CD4-positive, CD25-positive, alpha-beta regulatory T cell (primary cell): ENCODE results near the gene MAPK8. TPM values are rescaled to one million over a fixed set of nuclear protein-coding genes. Genes with fewer than 3 reads are reported as not detected.
A peak's percentile ranks its signal among the peaks of the same experiment; 100 is the strongest.

Experiments
- ATAC-seq, 2 donors: fragments of 150-1000 bp; cut with Tn5 transposase; one replicate each; pipeline ENCODE4 v1.10.0; 2021; ENCODE audit warnings: low read depth in 2 of 2, moderate number of reproducible peaks in 2 of 2, moderate library complexity in 1 of 2
- DNase-seq, 3 donors: peaks; one replicate each; pipeline versions ENCODE4 v3.0.0 to v3.0.0-alpha.2; 2012 to 2022; ENCODE audit warnings: mixed read lengths in 1 of 3
- H3K27ac ChIP-seq: one replicate; pipeline ENCODE4 v1.7.0; 2013; ENCODE audit warnings: mild to moderate bottlenecking, low read length; ENCODE audit not compliant: insufficient read depth, poor library complexity, severe bottlenecking
- H3K27me3 ChIP-seq: one replicate; pipeline ENCODE4 v1.7.0; 2013; ENCODE audit warnings: low read length; ENCODE audit not compliant: control insufficient read depth, insufficient read depth
- H3K36me3 ChIP-seq: one replicate; pipeline ENCODE4 v1.7.0; 2013; ENCODE audit warnings: mild to moderate bottlenecking, low read length, moderate library complexity; ENCODE audit not compliant: control insufficient read depth, insufficient read depth
- H3K4me1 ChIP-seq: 2 replicates; pipeline ENCODE4 v1.7.0; 2013; ENCODE audit warnings: mild to moderate bottlenecking, low read length; ENCODE audit not compliant: insufficient read depth, control insufficient read depth, poor library complexity, severe bottlenecking
- H3K4me3 ChIP-seq: one replicate; pipeline ENCODE4 v1.7.0; 2013; ENCODE audit warnings: low read depth, mild to moderate bottlenecking, low read length, moderate library complexity
- H3K9me3 ChIP-seq, 2 experiments: 1 replicate in 1 of 2; 2 replicates in 1 of 2; pipeline ENCODE4 v1.7.0; 2013; ENCODE audit warnings: low read length in 2 of 2, mild to moderate bottlenecking in 1 of 2, moderate library complexity in 1 of 2; ENCODE audit not compliant: control insufficient read depth in 2 of 2
- H3K27ac Mint-ChIP-seq, 3 donors: one replicate each; pipeline ENCODE4 v1.8.0; 2020 to 2022; ENCODE audit warnings: mild to moderate bottlenecking in 3 of 3, mixed read lengths in 3 of 3, moderate library complexity in 2 of 3
- H3K27me3 Mint-ChIP-seq: one replicate; pipeline ENCODE4 v1.8.0; 2022; ENCODE audit warnings: mild to moderate bottlenecking, mixed read lengths
- H3K36me3 Mint-ChIP-seq: one replicate; pipeline ENCODE4 v1.8.0; 2020; ENCODE audit warnings: mixed read lengths
- H3K4me1 Mint-ChIP-seq, 4 donors: one replicate each; pipeline ENCODE4 v1.8.0; 2020 to 2022; ENCODE audit warnings: mixed read lengths in 4 of 4, mild to moderate bottlenecking in 1 of 4
- H3K4me3 Mint-ChIP-seq, 4 donors: one replicate each; pipeline ENCODE4 v1.8.0; 2020 to 2022; ENCODE audit warnings: mild to moderate bottlenecking in 4 of 4, mixed read lengths in 4 of 4, moderate library complexity in 3 of 4
- H3K9me3 Mint-ChIP-seq, 7 donors: one replicate each; pipeline ENCODE4 v1.8.0; 2020 to 2022; ENCODE audit warnings: mixed read lengths in 7 of 7, mild to moderate bottlenecking in 3 of 7, moderate library complexity in 2 of 7
- polyA plus RNA-seq, 4 donors: library from polyadenylated mRNA; unstranded; fragments of 300-500 nt; fragmentation: Illumina TruSeq; gene quantifications; one replicate each; pipeline ENCODE4 v1.2.3, GENCODE V29; 2021
- total RNA-seq: library from RNA; stranded (reverse); gene quantifications from one replicate; pipeline ENCODE4 v1.2.3, GENCODE V29; 2022

Gene MAPK8
- total and polyA plus RNA-seq, 5 donors from 2014 or later: 19.8 to 34.5 (median 22.9) TPM

DNA sequence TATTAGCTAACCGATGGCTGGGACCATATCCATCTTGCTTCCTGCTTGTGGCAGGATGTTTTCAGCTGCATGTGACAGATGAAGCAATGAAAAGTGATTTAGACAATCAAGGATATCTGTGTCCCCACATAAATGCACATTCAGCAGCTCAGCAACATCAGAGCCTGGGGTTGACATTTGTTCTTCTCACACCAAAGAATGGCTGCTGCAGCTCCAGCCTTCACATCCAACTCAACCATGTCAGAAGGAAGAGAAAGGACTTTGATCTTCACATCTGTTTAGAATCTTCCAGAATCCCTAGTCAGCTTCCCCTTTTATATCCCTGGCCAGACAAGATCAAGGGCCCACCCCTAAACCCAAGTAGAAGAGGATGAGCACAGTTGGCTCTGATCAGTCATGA, 20.1 kb upstream of the MAPK8 start:
- Histone ChIP-seq H3K27ac (no peak overlapping the region), H3K4me3 (no peak overlapping the region), H3K36me3 (no peaks in the 10 kb centered on the region), H3K9me3 (peaks cover 0 to 6% of the 10 kb centered on the region in 2 experiments), H3K4me1 (no peaks in the 10 kb centered on the region), H3K27me3 (peaks cover 3% of the 10 kb centered on the region)
- Mint-ChIP-seq H3K27me3 (peaks cover 10% of the 10 kb centered on the region), H3K9me3 (peaks cover 0 to 9% (median 2%) of the 10 kb centered on the region in 7 donors), H3K4me1 (peaks cover 0 to 17% (median 3%) of the 10 kb centered on the region in 4 donors), H3K36me3 (peaks cover 6% of the 10 kb centered on the region), H3K27ac (no peak overlapping the region), H3K4me3 (no peak overlapping the region)
- DNase-seq (no peak), ATAC-seq (no peak)

DNA sequence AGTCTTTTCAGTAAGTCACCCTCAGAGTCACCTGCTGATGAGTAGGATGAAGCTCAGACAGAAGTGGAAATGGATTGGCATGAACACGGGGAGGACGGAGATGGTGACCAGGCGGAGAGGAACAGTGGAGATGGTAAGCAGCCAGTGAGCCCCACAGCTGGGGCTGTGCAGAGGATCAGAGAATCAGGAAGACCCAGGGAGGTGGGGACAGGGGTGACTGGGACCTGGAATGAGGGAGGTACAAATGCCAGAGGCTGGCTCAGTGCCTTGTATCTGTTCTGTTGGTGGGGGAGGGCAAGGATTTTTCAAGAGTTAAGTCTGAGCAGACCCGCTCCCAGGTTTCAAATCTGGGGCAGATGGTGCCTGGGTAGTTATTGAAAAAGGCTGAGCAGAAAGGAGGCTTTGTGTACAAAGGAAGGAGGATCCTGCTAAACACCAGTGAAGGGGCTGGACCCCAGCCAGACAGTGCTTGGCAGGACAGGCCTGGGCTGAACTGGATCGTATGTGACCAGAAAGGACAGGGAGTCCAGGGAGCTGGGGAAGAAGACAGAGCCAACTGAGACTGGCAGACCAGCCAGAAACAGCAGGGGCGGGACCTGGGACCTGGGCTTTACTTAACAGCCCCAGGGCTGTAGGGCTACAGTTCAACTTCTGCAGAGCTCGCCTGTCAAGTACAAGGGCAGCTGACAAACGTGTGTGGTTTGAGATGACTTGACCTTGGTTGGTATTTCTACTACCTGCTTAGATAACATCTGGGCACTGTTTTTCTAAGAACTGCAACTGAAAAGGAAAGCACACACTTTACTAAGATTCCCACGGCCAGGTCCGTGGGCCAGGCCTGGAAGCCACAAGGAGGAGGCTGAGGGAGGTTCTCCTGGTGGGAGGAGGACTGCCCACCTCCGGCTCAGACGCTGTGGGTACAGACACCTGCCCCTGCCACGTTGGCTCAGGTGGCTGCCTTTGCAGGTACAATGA, 18.8 kb upstream of the MAPK8 start:
- H3K9me3 Mint-ChIP-seq: peaks cover 0 to 9% (median 2%) of the 10 kb centered on the region in 7 donors
- H3K36me3 Mint-ChIP-seq: peaks cover 6% of the 10 kb centered on the region
- peaks cover 0 to 17% (median 3%) of the 10 kb centered on the region in 4 donors for H3K4me1 Mint-ChIP-seq
- ATAC-seq: no peak
- peak overlapping the region in 2 of 3 donors; percentile 16 to 78 for H3K27ac Mint-ChIP-seq
- no peak overlapping the region for H3K4me3 Mint-ChIP-seq
- Histone ChIP-seq H3K27me3 (peaks cover 3% of the 10 kb centered on the region), H3K4me3 (no peak overlapping the region), H3K27ac (no peak overlapping the region), H3K4me1 (no peaks in the 10 kb centered on the region), H3K9me3 (peaks cover 0 to 6% of the 10 kb centered on the region in 2 experiments), H3K36me3 (no peaks in the 10 kb centered on the region)
- peaks cover 10% of the 10 kb centered on the region for H3K27me3 Mint-ChIP-seq
- peak in 1 of 3 donors; percentile 61 for DNase-seq

DNA sequence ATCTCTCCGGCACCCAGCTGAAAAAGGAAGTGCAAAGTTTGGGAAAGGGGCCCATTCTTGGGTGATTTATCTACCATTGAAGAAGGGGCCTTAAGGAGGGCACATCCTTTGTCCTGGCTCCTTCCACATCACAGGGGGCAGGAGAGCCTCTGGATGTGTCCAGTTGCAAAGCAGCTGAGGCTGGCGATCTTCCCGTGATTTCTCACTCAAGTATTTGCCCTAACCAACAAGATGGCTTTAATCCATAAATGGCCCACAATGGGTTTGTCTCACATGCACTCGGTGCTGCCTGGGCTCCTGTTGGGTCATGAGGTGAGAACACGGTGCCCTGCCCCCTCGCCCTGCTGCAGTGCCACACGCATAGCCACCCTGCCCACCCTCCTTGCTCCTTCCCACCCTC, 17.8 kb upstream of the MAPK8 start:
- H3K9me3 Mint-ChIP-seq: peaks cover 0 to 8% (median 2%) of the 10 kb centered on the region in 7 donors
- no peaks in the 10 kb centered on the region for H3K4me1 ChIP-seq
- no peak for DNase-seq
- no peak overlapping the region for H3K27ac ChIP-seq
- H3K27me3 Mint-ChIP-seq: peaks cover 11% of the 10 kb centered on the region
- peaks cover 3% of the 10 kb centered on the region for H3K27me3 ChIP-seq
- H3K4me1 Mint-ChIP-seq: peaks cover 0 to 17% (median 3%) of the 10 kb centered on the region in 4 donors
- H3K4me3 Mint-ChIP-seq: no peak overlapping the region
- no peak overlapping the region for H3K27ac Mint-ChIP-seq
- no peak overlapping the region for H3K4me3 ChIP-seq
- H3K36me3 ChIP-seq: no peaks in the 10 kb centered on the region
- peaks cover 6% of the 10 kb centered on the region for H3K36me3 Mint-ChIP-seq
- no peak for ATAC-seq
- peaks cover 0 to 6% of the 10 kb centered on the region in 2 experiments for H3K9me3 ChIP-seq

DNA sequence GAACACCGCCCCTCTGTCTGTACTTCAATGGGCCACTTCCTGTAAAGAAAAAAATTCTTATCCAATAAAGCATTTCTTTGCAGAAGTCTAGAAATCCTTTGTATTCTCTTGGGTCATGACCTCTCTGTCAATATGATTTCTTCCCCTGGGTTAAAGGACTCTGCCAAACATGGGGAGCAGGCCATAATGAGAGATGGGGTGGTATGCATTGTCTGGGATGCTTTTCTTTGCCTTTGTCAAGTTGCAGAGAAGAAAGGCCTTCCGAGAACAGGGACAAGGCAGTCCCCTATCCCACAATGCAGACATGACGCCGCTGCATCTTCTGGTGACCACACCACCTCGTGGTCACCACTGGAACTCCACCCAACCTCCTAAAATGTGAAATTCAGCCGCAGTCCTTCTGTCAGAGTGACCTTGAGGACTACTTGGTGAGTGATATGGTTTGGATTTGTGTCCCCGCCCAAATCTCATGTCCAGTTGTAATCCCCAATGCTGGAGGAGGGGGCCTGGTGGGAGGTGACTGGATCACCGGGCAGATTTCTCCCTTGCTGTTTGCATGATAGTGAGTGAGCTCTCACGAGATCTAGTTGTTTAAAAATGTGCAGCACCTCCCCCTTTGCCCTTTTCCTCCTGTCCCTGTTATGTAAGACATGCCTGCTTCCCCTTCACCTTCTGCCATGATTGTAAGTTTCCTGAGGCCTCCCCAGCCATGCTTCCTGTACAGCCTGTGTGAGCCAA, 16.8 kb upstream of the MAPK8 start:
- peaks cover 5% of the 10 kb centered on the region for H3K27me3 ChIP-seq
- Mint-ChIP-seq H3K4me1 (peaks cover 0 to 15% (median 3%) of the 10 kb centered on the region in 4 donors), H3K36me3 (peaks cover 5% of the 10 kb centered on the region), H3K27ac (peak overlapping the region; percentile 4 to 61 (median 17)), H3K9me3 (peaks cover 0 to 2% (median 0%) of the 10 kb centered on the region in 7 donors), H3K4me3 (no peak overlapping the region), H3K27me3 (peaks cover 9% of the 10 kb centered on the region)
- no peaks in the 10 kb centered on the region for H3K9me3 ChIP-seq
- ATAC-seq (peak in 1 of 2 donors; percentile 46), DNase-seq (peak; percentile 11 to 56 (median 18))
- no peak overlapping the region for H3K4me3 ChIP-seq
- H3K4me1 ChIP-seq: no peaks in the 10 kb centered on the region
- H3K36me3 ChIP-seq: no peaks in the 10 kb centered on the region
- no peak overlapping the region for H3K27ac ChIP-seq

DNA sequence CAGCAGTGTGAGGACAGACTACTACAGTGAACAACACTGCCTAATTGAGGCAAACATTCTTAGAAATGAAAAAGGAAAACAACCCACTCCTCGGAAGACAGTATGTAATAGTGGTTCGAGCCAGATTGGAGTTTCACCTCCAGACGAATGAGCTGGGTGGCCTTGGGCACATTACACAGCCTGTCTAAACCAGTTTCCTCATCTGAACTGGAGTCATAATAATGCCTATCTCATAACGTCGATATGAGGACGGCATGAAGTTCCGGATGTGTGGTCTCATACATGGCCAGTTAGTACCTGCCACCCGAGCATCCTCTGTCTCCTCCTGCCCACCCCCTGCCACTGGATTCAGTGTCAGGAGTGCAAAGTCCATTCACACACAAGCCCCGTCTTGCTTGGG, 16.2 kb upstream of the MAPK8 start:
- H3K9me3 ChIP-seq: no peaks in the 10 kb centered on the region
- peaks cover 2% of the 10 kb centered on the region for H3K27me3 ChIP-seq
- H3K4me1 ChIP-seq: no peaks in the 10 kb centered on the region
- H3K36me3 ChIP-seq: no peaks in the 10 kb centered on the region
- H3K4me3 Mint-ChIP-seq: no peak overlapping the region
- H3K9me3 Mint-ChIP-seq: peaks cover 0 to 1% (median 0%) of the 10 kb centered on the region in 7 donors
- no peaks in the 10 kb centered on the region for H3K36me3 Mint-ChIP-seq
- H3K27ac ChIP-seq: no peak overlapping the region
- peaks cover 0 to 15% (median 3%) of the 10 kb centered on the region in 4 donors for H3K4me1 Mint-ChIP-seq
- DNase-seq: no peak
- H3K4me3 ChIP-seq: no peak overlapping the region
- H3K27me3 Mint-ChIP-seq: peaks cover 14% of the 10 kb centered on the region
- H3K27ac Mint-ChIP-seq: peak overlapping the region in 2 of 3 donors; percentile 4 to 61
- ATAC-seq: no peak

DNA sequence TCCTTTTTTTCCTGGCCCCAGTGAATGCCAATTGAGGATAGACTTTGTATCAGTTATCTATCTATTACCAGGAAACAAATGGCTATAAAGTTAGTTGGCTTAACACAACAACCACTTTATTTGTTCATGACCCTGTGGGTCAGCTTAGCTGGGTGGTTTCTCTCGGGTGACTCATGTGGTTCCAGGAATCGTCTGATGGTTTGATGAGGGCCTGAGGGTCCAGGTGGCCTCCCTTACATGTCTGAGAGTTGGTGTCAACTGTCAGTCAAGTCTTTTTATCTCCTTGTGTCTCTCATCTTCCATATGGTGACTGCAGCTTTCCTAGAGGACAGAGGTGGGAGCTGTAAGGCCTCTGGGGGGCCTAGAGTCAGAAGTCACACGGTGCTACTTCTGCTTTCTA, 15.3 kb upstream of the MAPK8 start:
- ATAC-seq (no peak), DNase-seq (no peak)
- Mint-ChIP-seq H3K9me3 (no peaks in the 10 kb centered on the region), H3K27me3 (peaks cover 14% of the 10 kb centered on the region), H3K4me3 (no peak overlapping the region), H3K27ac (no peak overlapping the region), H3K4me1 (peaks cover 0 to 15% (median 3%) of the 10 kb centered on the region in 4 donors), H3K36me3 (no peaks in the 10 kb centered on the region)
- Histone ChIP-seq H3K36me3 (no peaks in the 10 kb centered on the region), H3K4me3 (no peak overlapping the region), H3K27me3 (peaks cover 2% of the 10 kb centered on the region), H3K27ac (no peak overlapping the region), H3K4me1 (no peaks in the 10 kb centered on the region), H3K9me3 (no peaks in the 10 kb centered on the region)

DNA sequence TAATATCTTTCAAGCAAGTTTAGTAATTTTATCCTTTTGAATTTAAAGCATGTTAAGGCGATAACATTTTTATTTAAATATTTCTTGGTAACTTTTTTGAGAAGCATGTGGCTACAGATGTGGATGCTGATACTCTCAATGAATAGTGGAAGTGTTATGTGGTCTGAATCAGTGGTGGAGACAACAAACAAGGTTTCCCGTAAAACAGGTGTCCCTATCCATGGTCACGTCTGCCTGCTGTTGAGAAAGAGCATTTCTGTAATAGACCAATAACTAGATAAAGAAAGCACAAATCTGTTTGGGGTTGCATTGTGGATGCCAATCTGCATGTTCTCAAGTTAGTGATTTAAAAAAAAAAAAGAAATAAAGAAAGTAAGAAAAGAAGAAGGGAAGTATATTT, 13.9 kb upstream of the MAPK8 start:
- Histone ChIP-seq H3K9me3 (no peaks in the 10 kb centered on the region), H3K4me1 (no peaks in the 10 kb centered on the region)
- no peak for DNase-seq

More for the DNA sequence above, 13.9 kb upstream of the MAPK8 start:
- Histone ChIP-seq H3K4me3 (no peak overlapping the region), H3K36me3 (no peaks in the 10 kb centered on the region), H3K27ac (no peak overlapping the region), H3K27me3 (peaks cover 2% of the 10 kb centered on the region)
- H3K27ac Mint-ChIP-seq: no peak overlapping the region
- peaks cover 14% of the 10 kb centered on the region for H3K27me3 Mint-ChIP-seq
- H3K9me3 Mint-ChIP-seq: no peaks in the 10 kb centered on the region
- no peaks in the 10 kb centered on the region for H3K36me3 Mint-ChIP-seq
- no peak for ATAC-seq
- H3K4me1 Mint-ChIP-seq: peaks cover 0 to 12% (median 3%) of the 10 kb centered on the region in 4 donors
- H3K4me3 Mint-ChIP-seq: no peak overlapping the region
